HEK293 (cell line): ENCODE data around the gene SLC8A3.
A peak's percentile ranks its signal among the peaks of the same experiment; 100 is the strongest.

Experiments
- CTCF ChIA-PET: fragments of 350-600 bp; formaldehyde crosslinking; extraction: SDS; loops from one replicate; lab custom pipeline; 2021; ENCODE audit warnings: antibody characterized with exemption; lab: Yijun Ruan, JAX
- POLR2A ChIA-PET: fragments of 300-600 bp; formaldehyde crosslinking; extraction: SDS; loops from one replicate; lab custom pipeline; 2020; ENCODE audit warnings: antibody characterized with exemption, inconsistent platforms; lab: Yijun Ruan, JAX
- H3K27ac ChIP-seq: fragments of 200-500 bp; sonication (Bioruptor generic); 2 replicates; pipeline ENCODE4 v1.5.1; 2014; ENCODE audit warnings: low read depth, low read length, control low read depth, inconsistent platforms; ENCODE audit errors: extremely low read depth
- H3K36me3 ChIP-seq, 2 experiments: fragments of 200-500 bp in 1 of 2; sonication (Bioruptor generic) in 1 of 2; 1 replicate in 1 of 2; 2 replicates in 1 of 2; pipeline ENCODE4 v1.5.1; 2014 to 2017; ENCODE audit warnings: inconsistent platforms in 2 of 2, low read length in 2 of 2; ENCODE audit not compliant: control insufficient read depth in 2 of 2, insufficient read depth in 1 of 2
- H3K4me1 ChIP-seq: fragments of 200-500 bp; sonication (Bioruptor generic); 2 replicates; pipeline ENCODE4 v1.5.1; 2014; ENCODE audit warnings: mild to moderate bottlenecking, low read length, inconsistent platforms; ENCODE audit not compliant: control insufficient read depth, insufficient read depth
- H3K4me3 ChIP-seq: 2 replicates; pipeline ENCODE4 v1.5.1; 2011; ENCODE audit warnings: low read depth, mild to moderate bottlenecking, control low read depth, low read length, moderate library complexity
- H3K9me3 ChIP-seq: fragments of 200-500 bp; sonication (Bioruptor generic); 2 replicates; pipeline ENCODE4 v1.5.1; 2014; ENCODE audit warnings: low read depth, low read length, inconsistent platforms; ENCODE audit not compliant: control insufficient read depth, insufficient read depth
- ATF2 ChIP-seq: fragments of 450-650 bp; formaldehyde crosslinking; IDR thresholded peaks from 2 replicates; pipeline ENCODE4 v1.5.1; 2016; ENCODE audit warnings: missing biosample characterization, missing genetic modification characterization, low read depth
- ELK4 ChIP-seq: IDR thresholded peaks from 2 replicates; pipeline ENCODE4 v1.6.1; 2011; ENCODE audit warnings: mild to moderate bottlenecking, low read depth, low read length, borderline replicate concordance
- INSM2 ChIP-seq: fragments of 450-650 bp; formaldehyde crosslinking; IDR thresholded peaks from 2 replicates; pipeline ENCODE4 v1.5.1; 2016; ENCODE audit warnings: missing biosample characterization, missing genetic modification characterization
- KLF10 ChIP-seq: fragments of 450-650 bp; IDR thresholded peaks from 2 replicates; pipeline ENCODE4 v1.5.1; 2018; ENCODE audit warnings: missing biosample characterization, mild to moderate bottlenecking, missing genetic modification characterization
- RBAK ChIP-seq: fragments of 450-650 bp; formaldehyde crosslinking; IDR thresholded peaks from 2 replicates; pipeline ENCODE4 v1.5.1; 2016; ENCODE audit warnings: missing biosample characterization, missing genetic modification characterization
- ZBTB21 ChIP-seq: fragments of 450-650 bp; formaldehyde crosslinking; IDR thresholded peaks from 2 replicates; pipeline ENCODE4 v1.5.1; 2017; ENCODE audit warnings: missing biosample characterization, missing genetic modification characterization
- ZFHX2 ChIP-seq: fragments of 450-650 bp; formaldehyde crosslinking; conservative IDR thresholded peaks from 2 replicates; pipeline ENCODE4 v1.5.1; 2016; ENCODE audit warnings: missing biosample characterization, missing genetic modification characterization
- ZIC2 ChIP-seq: fragments of 450-650 bp; formaldehyde crosslinking; IDR thresholded peaks from 2 replicates; pipeline ENCODE4 v1.5.1; 2016; ENCODE audit warnings: missing biosample characterization, missing genetic modification characterization
- ZNF121 ChIP-seq: fragments of 450-650 bp; formaldehyde crosslinking; IDR thresholded peaks from 2 replicates; pipeline ENCODE4 v1.5.1; 2016; ENCODE audit warnings: missing biosample characterization, missing genetic modification characterization
- ZNF146 ChIP-seq: fragments of 450-650 bp; formaldehyde crosslinking; IDR thresholded peaks from 2 replicates; pipeline ENCODE4 v1.5.1; 2016; ENCODE audit warnings: missing biosample characterization, missing genetic modification characterization
- ZNF174 ChIP-seq: fragments of 450-650 bp; formaldehyde crosslinking; IDR thresholded peaks from 2 replicates; pipeline ENCODE4 v1.5.0; 2017; ENCODE audit warnings: missing biosample characterization, mild to moderate bottlenecking, missing genetic modification characterization
- ZNF24 ChIP-seq: fragments of 450-650 bp; formaldehyde crosslinking; IDR thresholded peaks from 2 replicates; pipeline ENCODE4 v1.5.1; 2016; ENCODE audit warnings: missing biosample characterization, missing genetic modification characterization
- ZNF248 ChIP-seq: fragments of 450-650 bp; formaldehyde crosslinking; IDR thresholded peaks from 2 replicates; pipeline ENCODE4 v1.5.1; 2017; ENCODE audit warnings: missing biosample characterization, missing genetic modification characterization
- ZNF292 ChIP-seq: fragments of 450-650 bp; formaldehyde crosslinking; IDR thresholded peaks from 2 replicates; pipeline ENCODE4 v1.5.1; 2016; ENCODE audit warnings: low read depth, missing biosample characterization, missing genetic modification characterization, borderline replicate concordance
- ZNF324 ChIP-seq: fragments of 450-650 bp; formaldehyde crosslinking; IDR thresholded peaks from 2 replicates; pipeline ENCODE4 v1.5.1; 2016; ENCODE audit warnings: missing biosample characterization, missing genetic modification characterization
- ZNF335 ChIP-seq: fragments of 450-650 bp; formaldehyde crosslinking; conservative IDR thresholded peaks from 2 replicates; pipeline ENCODE4 v1.5.1; 2016; ENCODE audit warnings: missing biosample characterization, missing genetic modification characterization
- ZNF514 ChIP-seq: fragments of 450-650 bp; formaldehyde crosslinking; IDR thresholded peaks from 2 replicates; pipeline ENCODE4 v1.5.1; 2016; ENCODE audit warnings: missing biosample characterization, missing genetic modification characterization
- ZNF600 ChIP-seq: fragments of 450-650 bp; formaldehyde crosslinking; IDR thresholded peaks from 2 replicates; pipeline ENCODE4 v1.5.1; 2016; ENCODE audit warnings: missing biosample characterization, missing genetic modification characterization
- ZNF692 ChIP-seq: fragments of 450-650 bp; formaldehyde crosslinking; IDR thresholded peaks from 2 replicates; pipeline ENCODE4 v1.5.1; 2016; ENCODE audit warnings: missing biosample characterization, missing genetic modification characterization
- ZNF776 ChIP-seq: fragments of 450-650 bp; formaldehyde crosslinking; IDR thresholded peaks from 2 replicates; pipeline ENCODE4 v1.5.0; 2017; ENCODE audit warnings: missing biosample characterization, missing genetic modification characterization, borderline replicate concordance
- ZNF777 ChIP-seq: fragments of 450-650 bp; formaldehyde crosslinking; IDR thresholded peaks from 2 replicates; pipeline ENCODE4 v1.5.1; 2017; ENCODE audit warnings: missing biosample characterization, missing genetic modification characterization, borderline replicate concordance
- ZNF837 ChIP-seq: fragments of 450-650 bp; formaldehyde crosslinking; IDR thresholded peaks from 2 replicates; pipeline ENCODE4 v1.5.1; 2016; ENCODE audit warnings: missing biosample characterization, missing genetic modification characterization
- ZSCAN4 ChIP-seq: fragments of 450-650 bp; formaldehyde crosslinking; IDR thresholded peaks from 2 replicates; pipeline ENCODE4 v1.5.1; 2017; ENCODE audit warnings: missing biosample characterization, missing genetic modification characterization

Gene SLC8A3

GRCh38 chr14:70213721-70214282 is 25.1 kb upstream of the SLC8A3 start:
- Histone ChIP-seq H3K27ac (no peak overlapping the region), H3K4me1 (no peaks in the 10 kb centered on the region), H3K4me3 (no peak overlapping the region), H3K36me3 (no peaks in the 10 kb centered on the region), H3K9me3 (no peaks in the 10 kb centered on the region)
- peak; percentile 55 for TF ChIP-seq ZSCAN4 (tag by site-specific recombination)
- no peak for TF ChIP-seq ZNF174 (tag by site-specific recombination)
- ChIA-PET CTCF (interaction anchor here (0.7 kb wide), 2 partner anchors 333 to 372 kb away, joined by 3 read pairs; no protein-coding TSS in a partner anchor), POLR2A (interaction anchor here (0.6 to 1.2 kb wide), 3 partner anchors 9 to 46 kb away, joined by 3 to 4 read pairs (median 4); no protein-coding TSS in a partner anchor)

GRCh38 chr14:70212752-70213151 is 24.0 kb upstream of the SLC8A3 start:
- Histone ChIP-seq H3K36me3 (no peaks in the 10 kb centered on the region), H3K27ac (no peak overlapping the region), H3K9me3 (no peaks in the 10 kb centered on the region), H3K4me3 (no peak overlapping the region), H3K4me1 (no peaks in the 10 kb centered on the region)
- peak; percentile 35 for TF ChIP-seq ZIC2 (tag by site-specific recombination)
- no peak for TF ChIP-seq ZNF292 (tag by site-specific recombination)
- TF ChIP-seq KLF10 (tag by site-specific recombination) = no peak
- ChIA-PET POLR2A (interaction anchor here (1.0 to 1.2 kb wide), 2 partner anchors 11 to 24 kb away, joined by 3 to 4 read pairs; partner anchors contain the start of gene SLC8A3), CTCF (no interaction called here)

- ChIA-PET POLR2A (no interaction called here), CTCF (no interaction called here)
- Histone ChIP-seq H3K36me3 (no peaks in the 10 kb centered on the region), H3K9me3 (no peaks in the 10 kb centered on the region), H3K4me3 (no peak overlapping the region), H3K27ac (no peak overlapping the region), H3K4me1 (no peaks in the 10 kb centered on the region)
- TF ChIP-seq ZNF776 (tag by site-specific recombination) (no peak), ZNF837 (no peak), ZNF335 (no peak), ZNF324 (tag by site-specific recombination) (no peak), ZNF24 (tag by site-specific recombination) (no peak), ZNF692 (no peak)
Observed at GRCh38 chr14:70208380-70208779, 19.6 kb upstream of the SLC8A3 start.

GRCh38 chr14:70203686-70204085 is 14.9 kb upstream of the SLC8A3 start:
- Histone ChIP-seq H3K36me3 (no peaks in the 10 kb centered on the region), H3K27ac (no peak overlapping the region), H3K4me1 (no peaks in the 10 kb centered on the region), H3K4me3 (no peak overlapping the region), H3K9me3 (no peaks in the 10 kb centered on the region)
- POLR2A ChIA-PET = no interaction called here
- CTCF ChIA-PET = no interaction called here
- TF ChIP-seq ELK4 = no peak
- TF ChIP-seq ZNF146 (tag by site-specific recombination) = no peak
- TF ChIP-seq ZNF514 (tag by site-specific recombination) = no peak
- no peak for TF ChIP-seq RBAK (tag by site-specific recombination)
- TF ChIP-seq ATF2 (tag by site-specific recombination) = no peak
- no peak for TF ChIP-seq ZNF248
- TF ChIP-seq ZNF777 = no peak
- TF ChIP-seq ZNF121 (tag by site-specific recombination) = no peak
- TF ChIP-seq ZNF600 (tag by site-specific recombination) = no peak
- no peak for TF ChIP-seq ZBTB21 (tag by site-specific recombination)
- no peak for TF ChIP-seq INSM2 (tag by site-specific recombination)
- TF ChIP-seq ZFHX2 (tag by site-specific recombination) = no peak
